ENCODE data around the gene PCDHGA4. TPM values are rescaled to one million over a fixed set of nuclear protein-coding genes. Genes with fewer than 3 reads are reported as not detected.
"Not testable (repeated sequence)": the region's sequence is repeated elsewhere in the genome, so short reads cannot be mapped to it uniquely, and the experiment has no call there.

Gene PCDHGA4
- total and polyA plus RNA-seq, 2 of the 13 experiments (the other 11 are each of a cell fraction or from before 2014, with no cell fraction given), result 0.49 to 0.58 TPM

- TF ChIP-seq REST (IDR thresholded peaks at IDR 0.05; ENCODE audit: borderline replicate concordance in 1 of 2, low read depth in 1 of 2, low read length in 2 of 2) (no peak), ZNF468 (CRISPR knock-in tag; IDR thresholded peaks at IDR 0.05) (no peak)
Observed at GRCh38 chr5:141384471-141385267, 29.8 kb downstream of the PCDHGA4 start (continued).

GRCh38 chr5:141387557-141388311, 32.9 kb downstream of the PCDHGA4 start, which contains the start of gene PCDHGB4:
Gene PCDHGB4, plus strand, starts transcription at chr5:141387698. Its CDS starts 187 bp downstream, at chr5:141387885.
- H3K4me1 ChIP-seq (ENCODE audit: insufficient read depth, low read length); H3K27me3 ChIP-seq (ENCODE audit: control insufficient read depth in 1 of 2, insufficient read depth in 2 of 2, low read length in 2 of 2); in situ Hi-C loops (cut with HindIII; ENCODE audit: extremely low pct_ligation_motif_present, low pct_unique_long_range_greater_than_20kb); H3K9ac ChIP-seq (ENCODE audit: insufficient read depth, low read depth, low read length); H3K79me2 ChIP-seq (ENCODE audit: insufficient read depth, low read length); H2AFZ ChIP-seq (ENCODE audit: low read length); H3K27ac ChIP-seq (ENCODE audit: extremely low read length, insufficient read depth, low read length); H3K36me3 ChIP-seq (replicated peaks in 1 of 2; ENCODE audit: control insufficient read depth in 1 of 2, insufficient read depth in 2 of 2, low read length in 2 of 2); intact Hi-C loops (cut with micrococcal nuclease; ENCODE audit: unreplicated experiment); H4K20me1 ChIP-seq (ENCODE audit: insufficient read depth, low read length): not testable (repeated sequence)
- WGBS (ENCODE audit: low lambda C conversion rate), result 46% methylated on average over 18 of the region's 40 CpGs
- POLR2A ChIA-PET, result interaction anchor here (1.2 kb wide), 1 partner anchor 67 kb away, joined by 3 read pairs; the partner anchor contains the start of gene TAF7
- BruUV-seq (replicated peaks), result TSS peak; percentile 47
- peak within 1 kb of the TSS; percentile 51 for H3K4me2 ChIP-seq (ENCODE audit: low read depth, low read length)
- CTCF ChIA-PET (ENCODE audit: low intra/inter-chr PET ratio, low total read pairs), result interaction anchor here (0.6 to 1.5 kb wide), 3 partner anchors 137 to 177 kb away, joined by 3 to 8 read pairs (median 3); no protein-coding TSS in a partner anchor
- H3K4me3 ChIP-seq (replicated peaks in 1 of 3; ENCODE audit: insufficient read depth in 1 of 3, low read depth in 2 of 3, low read length in 3 of 3), result peak within 1 kb of the TSS in 2 of 3 experiments; percentile 39 to 50; a peak in 4 of 6 replicates
- FAIRE-seq (peak; percentile 44), DNase-seq (ENCODE audit: low spot score) (peak; percentile 16), ATAC-seq (peak; percentile 96)
- peaks cover 18% of the 10 kb centered on the region for H3K9me3 ChIP-seq (ENCODE audit: low read length)
- peak; percentile 59 for TF ChIP-seq RAD21 (CRISPR knock-in tag; IDR thresholded peaks at IDR 0.05)
- TF ChIP-seq KDM2A (CRISPR knock-in tag; IDR thresholded peaks at IDR 0.05; ENCODE audit: borderline replicate concordance, low read depth), result peak; percentile 31; the same call in 1 of the 2 replicates
- TF ChIP-seq PHF8 (CRISPR knock-in tag; IDR thresholded peaks at IDR 0.05), result 0 out of 2 replicates have a peak, but pooled peaks have one; percentile 19
- peak; percentile 64 for TF ChIP-seq STAG1 (CRISPR knock-in tag; IDR thresholded peaks at IDR 0.05)
- peak; percentile 46; the same call in 1 of the 2 replicates for TF ChIP-seq ZNF800 (CRISPR knock-in tag; IDR thresholded peaks at IDR 0.05)
- peak; percentile 66 for TF ChIP-seq CTCF (CRISPR knock-in tag; IDR thresholded peaks at IDR 0.05)

Measured in HepG2 (cell line).